A549 (cell line): ENCODE data around the gene ADGRL1. TPM values are rescaled to one million over a fixed set of nuclear protein-coding genes. Genes with fewer than 3 reads are reported as not detected.

ENCODE experiments used
- ATAC-seq, 2 experiments: fragments of 200-7000 bp in 1 of 2; fragments of >200 bp in 1 of 2; cut with Nextera tagmentation in 1 of 2; cut with Tn5 transposase in 1 of 2; 3 replicates each; pipeline versions ENCODE4 v1.8.0 to v1.9.1; 2018 to 2020; ENCODE audit warnings: mild to moderate bottlenecking in 1 of 2, moderate library complexity in 1 of 2
- CTCF ChIA-PET: fragments of 300-600 bp; sonication (Branson Sonifier 250); formaldehyde crosslinking; extraction: SDS; loops from one replicate; lab custom pipeline; 2021; ENCODE audit warnings: antibody characterized with exemption, inconsistent platforms; lab: Yijun Ruan, JAX
- POLR2A ChIA-PET: fragments of 350-600 bp; formaldehyde crosslinking; extraction: SDS; loops from one replicate; lab custom pipeline; 2021; ENCODE audit warnings: antibody characterized with exemption, inconsistent platforms; lab: Yijun Ruan, JAX
- DNase-seq, 2 experiments: peaks; one replicate each; pipeline versions ENCODE4 v3.0.0 to v3.0.0-alpha.2; 2011 to 2016; ENCODE audit warnings: low read depth in 1 of 2, low spot score in 1 of 2
- FAIRE-seq: peaks from 2 replicates; lab custom pipeline; 2011; peaks lifted over from hg19 to GRCh38; lab: Jason Lieb, UNC
- H3K27ac ChIP-seq, 2 experiments: fragments of >200 bp; sonication (Bioruptor Twin); formaldehyde crosslinking; 3 replicates each; pipeline ENCODE4 v1.5.1; 2016 to 2017
- H3K4me1 ChIP-seq: fragments of >200 bp; sonication (Bioruptor Twin); formaldehyde crosslinking; 3 replicates; pipeline ENCODE4 v1.6.1; 2016
- H3K4me2 ChIP-seq: fragments of >200 bp; sonication (Bioruptor Twin); formaldehyde crosslinking; 3 replicates; pipeline ENCODE4 v1.6.1; 2016
- H3K4me3 ChIP-seq: fragments of >200 bp; sonication (Bioruptor Twin); formaldehyde crosslinking; 3 replicates; pipeline ENCODE4 v1.5.1; 2016
- H3K9me3 ChIP-seq: fragments of >200 bp; sonication (Bioruptor Twin); formaldehyde crosslinking; 3 replicates; pipeline ENCODE4 v1.6.1; 2016
- BHLHE40 ChIP-seq: IDR thresholded peaks from 2 replicates; pipeline ENCODE4 v1.6.1; 2012; ENCODE audit warnings: low read depth, low read length, inconsistent platforms
- CBX8 ChIP-seq: fragments of 200-600 bp; sonication (generic); IDR thresholded peaks from 2 replicates; pipeline ENCODE4 v1.6.1; 2016
- CEBPB ChIP-seq, 2 experiments: fragments of >200 bp in 1 of 2; sonication (Bioruptor Twin) in 1 of 2; formaldehyde crosslinking in 1 of 2; IDR thresholded peaks; 2 replicates each; pipeline ENCODE4 v1.6.1; 2012 to 2016
- CHD2 ChIP-seq: fragments of 150-350 bp; IDR thresholded peaks from 2 replicates; pipeline ENCODE4 v1.6.1; 2014; ENCODE audit warnings: low read length; ENCODE audit not compliant: partially characterized antibody
- EHF ChIP-seq: fragments of 250-450 bp; sonication (Bioruptor Pico); IDR thresholded peaks from 2 replicates; pipeline ENCODE4 v1.5.0; 2020; ENCODE audit warnings: mild to moderate bottlenecking
- EP300 ChIP-seq, 2 experiments: fragments of >200 bp; sonication (Bioruptor Twin); formaldehyde crosslinking; IDR thresholded peaks; 2 replicates in 1 of 2; 3 replicates in 1 of 2; pipeline ENCODE4 v1.6.1; 2016 to 2017
- ESRRA ChIP-seq: fragments of 150-350 bp; IDR thresholded peaks from 2 replicates; pipeline ENCODE4 v1.6.1; 2014; ENCODE audit warnings: mild to moderate bottlenecking, low read length, borderline replicate concordance
- FOSB ChIP-seq: fragments of 250-450 bp; sonication (Bioruptor Pico); IDR thresholded peaks from 2 replicates; pipeline ENCODE4 v1.5.0; 2020; ENCODE audit warnings: mild to moderate bottlenecking, moderate library complexity
- HDAC2 ChIP-seq: fragments of 200-600 bp; sonication (generic); IDR thresholded peaks from 2 replicates; pipeline ENCODE4 v1.6.1; 2016
- HEYL ChIP-seq: fragments of 250-450 bp; sonication (Bioruptor Pico); IDR thresholded peaks from 2 replicates; pipeline ENCODE4 v1.8.0; 2021; ENCODE audit warnings: mild to moderate bottlenecking, moderate library complexity
- HOXA7 ChIP-seq: fragments of 250-450 bp; sonication (Bioruptor Pico); IDR thresholded peaks from 2 replicates; pipeline ENCODE4 v1.5.0; 2020; ENCODE audit warnings: mild to moderate bottlenecking, moderate library complexity
- HOXB13 ChIP-seq: fragments of 250-450 bp; sonication (Bioruptor Pico); IDR thresholded peaks from 2 replicates; pipeline ENCODE4 v1.5.0; 2020; ENCODE audit warnings: low read depth, mild to moderate bottlenecking, moderate library complexity
- HOXB5 ChIP-seq: fragments of 250-450 bp; sonication (Bioruptor Pico); IDR thresholded peaks from 2 replicates; pipeline ENCODE4 v1.5.0; 2020; ENCODE audit warnings: mild to moderate bottlenecking, moderate library complexity
- JUN ChIP-seq, 2 experiments: fragments of >200 bp; sonication (Bioruptor Twin); formaldehyde crosslinking; IDR thresholded peaks; 2 replicates in 1 of 2; 3 replicates in 1 of 2; pipeline ENCODE4 v1.6.1; 2016 to 2017
- KDM1A ChIP-seq: fragments of 200-600 bp; sonication (generic); IDR thresholded peaks from 2 replicates; pipeline ENCODE4 v1.6.1; 2016; ENCODE audit warnings: low read depth, mild to moderate bottlenecking
- MAFK ChIP-seq: fragments of 450-650 bp; IDR thresholded peaks from 2 replicates; pipeline ENCODE4 v1.6.1; 2014; ENCODE audit not compliant: partially characterized antibody
- MYC ChIP-seq: IDR thresholded peaks from 2 replicates; pipeline ENCODE4 v1.6.1; 2012; ENCODE audit warnings: mild to moderate bottlenecking, inconsistent platforms, low read length, improper control_type of control experiment, borderline replicate concordance
- PHF8 ChIP-seq: fragments of 200-600 bp; sonication (generic); IDR thresholded peaks from 2 replicates; pipeline ENCODE4 v1.6.1; 2016; ENCODE audit warnings: low read depth, mild to moderate bottlenecking, antibody characterized with exemption, moderate library complexity, borderline replicate concordance
- POLR2AphosphoS2 ChIP-seq: conservative IDR thresholded peaks from 2 replicates; pipeline ENCODE4 v1.6.1; 2012; ENCODE audit warnings: low read length, improper control_type of control experiment, inconsistent platforms
- RAD21 ChIP-seq, 2 experiments: fragments of >200 bp in 1 of 2; sonication (Bioruptor Twin) in 1 of 2; formaldehyde crosslinking in 1 of 2; IDR thresholded peaks in 1 of 2; conservative IDR thresholded peaks in 1 of 2; 2 replicates in 1 of 2; 3 replicates in 1 of 2; pipeline ENCODE4 v1.6.1; 2012 to 2018; ENCODE audit warnings: inconsistent platforms in 1 of 2
- RCOR1 ChIP-seq: fragments of 150-350 bp; IDR thresholded peaks from 2 replicates; pipeline ENCODE4 v1.6.1; 2014; ENCODE audit warnings: antibody characterized with exemption, low read length, low read depth
- SREBF2 ChIP-seq: fragments of 450-650 bp; IDR thresholded peaks from 2 replicates; pipeline ENCODE4 v1.6.1; 2014; ENCODE audit warnings: mild to moderate bottlenecking, moderate library complexity
- WGBS: methylation state at CpG from one replicate; pipeline ENCODE4 v1.1.6; 2017; ENCODE audit errors: missing lambda C conversion rate; 5-methylcytosine and 5-hydroxymethylcytosine counted together
- polyA plus RNA-seq, 4 experiments: library from polyadenylated mRNA; depleted of rRNA in 3 of 4; stranded (reverse); fragments of >200 nt; fragmentation: RNase III in 1 of 4; extraction: RNeasy Plus Mini Kit Qiagen cat#74134 plus additional on column Dnase treatment in 1 of 4; gene quantifications; 2 replicates in 3 of 4; 3 replicates in 1 of 4; pipeline ENCODE4 v1.2.3, GENCODE V29; 2011 to 2017
- TF ChIP-seq, protein P1 (sequence below): fragments of 250-450 bp; sonication (Bioruptor Pico); IDR thresholded peaks from 2 replicates; pipeline ENCODE4 v1.5.0; 2020; ENCODE audit warnings: low read depth, mild to moderate bottlenecking, moderate library complexity
- TF ChIP-seq, protein P2 (sequence below): fragments of >200 bp; sonication (Bioruptor Twin); formaldehyde crosslinking; IDR thresholded peaks from 2 replicates; pipeline ENCODE4 v1.6.1; 2016
- TF ChIP-seq, protein P3 (sequence below): fragments of 250-450 bp; sonication (Bioruptor Pico); IDR thresholded peaks from 2 replicates; pipeline ENCODE4 v1.5.0; 2021; ENCODE audit warnings: mild to moderate bottlenecking, moderate library complexity, borderline replicate concordance
- TF ChIP-seq, protein P4 (sequence below): fragments of 150-350 bp; IDR thresholded peaks from 2 replicates; pipeline ENCODE4 v1.6.1; 2014; ENCODE audit warnings: low read depth, mild to moderate bottlenecking, low read length

ADGRL1 gene
- polyA plus RNA-seq, 2 of the 4 experiments (the other 2 are of a cell fraction): 3.9 to 6.0 TPM

DNA sequence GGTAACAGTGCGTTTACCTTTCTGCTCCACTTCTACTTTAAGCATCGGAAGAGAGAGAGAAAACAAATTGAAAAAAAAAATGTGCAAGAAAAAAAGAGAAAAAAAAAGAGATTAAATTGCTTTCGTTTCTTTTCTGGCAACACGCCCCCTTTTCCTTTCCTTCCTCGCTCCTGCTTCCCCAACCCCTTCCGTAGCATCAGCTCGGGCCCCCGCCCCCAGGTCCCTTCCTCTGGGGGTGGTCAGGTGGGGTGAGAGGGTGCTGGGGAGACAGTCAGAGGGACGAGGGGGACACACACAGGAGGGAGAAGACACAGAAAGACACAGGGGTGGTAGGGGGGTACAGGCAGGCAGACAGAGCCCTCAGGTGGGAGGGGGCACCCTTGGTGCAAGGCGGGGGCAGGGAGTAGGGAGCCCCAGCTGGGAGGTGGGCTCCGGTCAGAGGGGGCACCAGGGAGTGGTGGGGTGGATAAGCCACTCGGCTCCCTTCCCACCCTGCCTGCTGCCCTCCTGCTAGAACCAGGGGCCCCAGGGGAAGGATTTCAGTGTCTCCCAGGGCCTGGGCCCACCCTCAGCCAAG, 38.9 kb downstream of the ADGRL1 start:
- POLR2A ChIA-PET: no interaction called here
- no peak for TF ChIP-seq EHF (CRISPR knock-in tag)
- no peak for TF ChIP-seq KDM1A
- no peak for TF ChIP-seq ESRRA
- TF ChIP-seq, protein P1, sequence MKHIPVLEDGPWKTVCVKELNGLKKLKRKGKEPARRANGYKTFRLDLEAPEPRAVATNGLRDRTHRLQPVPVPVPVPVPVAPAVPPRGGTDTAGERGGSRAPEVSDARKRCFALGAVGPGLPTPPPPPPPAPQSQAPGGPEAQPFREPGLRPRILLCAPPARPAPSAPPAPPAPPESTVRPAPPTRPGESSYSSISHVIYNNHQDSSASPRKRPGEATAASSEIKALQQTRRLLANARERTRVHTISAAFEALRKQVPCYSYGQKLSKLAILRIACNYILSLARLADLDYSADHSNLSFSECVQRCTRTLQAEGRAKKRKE (CRISPR knock-in tag): no peak
- TF ChIP-seq CEBPB (IDR thresholded peaks at IDR 0.05): no peak
- no peak for TF ChIP-seq PHF8
- TF ChIP-seq BHLHE40: no peak
- no peak for TF ChIP-seq HOXA7 (CRISPR knock-in tag)
- TF ChIP-seq FOSB (CRISPR knock-in tag): no peak
- TF ChIP-seq HOXB5 (CRISPR knock-in tag): no peak
- no peak for TF ChIP-seq RAD21 (conservative IDR thresholded peaks at IDR 0.05 in 1 of 2, IDR thresholded peaks at IDR 0.05 in 1 of 2)
- TF ChIP-seq POLR2AphosphoS2: no peak
- H3K9me3 ChIP-seq: no peaks in the 10 kb centered on the region
- H3K4me1 ChIP-seq: no peaks in the 10 kb centered on the region
- no peak overlapping the region for H3K4me2 ChIP-seq
- FAIRE-seq (no peak), ATAC-seq (no peak), DNase-seq (no peak)
- CTCF ChIA-PET: interaction anchor here (1.6 kb wide), 2 partner anchors 30 to 33 kb away, joined by 3 to 5 read pairs; partner anchors contain the start of gene ASF1B
- H3K27ac ChIP-seq: no peak overlapping the region
- no peak overlapping the region for H3K4me3 ChIP-seq
- WGBS: 83% methylated on average over 9 of the region's 12 CpGs

DNA sequence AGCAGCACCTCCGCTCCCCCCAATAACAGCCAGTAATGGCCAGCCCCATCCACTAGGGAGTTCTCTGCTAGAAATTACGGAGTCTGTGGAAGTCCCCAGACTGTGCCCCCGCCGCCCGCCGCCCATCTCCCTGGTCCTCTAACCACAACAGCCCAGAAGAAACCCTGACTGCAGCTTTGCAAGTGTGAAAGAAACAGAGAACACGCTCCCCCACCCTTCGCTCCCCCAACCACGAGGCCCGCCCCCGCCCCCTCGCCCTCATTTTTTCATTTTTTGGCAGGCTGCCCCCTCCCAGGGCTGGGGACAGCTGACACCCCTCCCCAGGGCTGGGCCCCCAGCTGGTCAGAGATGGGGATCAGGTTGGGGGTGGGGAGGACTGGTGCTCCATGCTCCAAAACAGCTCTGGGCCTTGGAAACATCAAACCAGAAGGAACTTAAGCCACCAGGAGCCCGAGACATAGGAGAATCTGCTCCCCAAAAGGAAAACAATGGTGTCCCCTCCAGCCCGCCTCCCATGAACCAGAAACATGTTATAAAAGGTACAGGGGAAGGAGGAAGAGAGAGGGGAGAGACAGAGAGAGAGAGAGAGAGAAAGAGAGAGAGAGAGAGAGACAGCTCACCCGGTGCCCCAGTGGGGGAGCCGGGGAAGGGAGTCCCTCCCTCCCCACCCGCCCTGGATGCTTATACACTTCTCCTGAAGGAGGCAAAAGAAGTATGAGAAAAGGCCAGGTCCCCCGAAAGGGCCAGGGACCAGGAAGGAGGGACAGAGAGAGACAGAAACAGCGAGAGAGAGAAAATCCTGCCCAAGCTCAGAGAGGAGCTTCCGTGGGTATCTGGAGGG, 39.8 kb downstream of the ADGRL1 start:
- Histone ChIP-seq H3K4me2 (no peak overlapping the region), H3K4me1 (no peaks in the 10 kb centered on the region), H3K27ac (no peak overlapping the region), H3K9me3 (no peaks in the 10 kb centered on the region), H3K4me3 (no peak overlapping the region)
- TF ChIP-seq, protein P2, sequence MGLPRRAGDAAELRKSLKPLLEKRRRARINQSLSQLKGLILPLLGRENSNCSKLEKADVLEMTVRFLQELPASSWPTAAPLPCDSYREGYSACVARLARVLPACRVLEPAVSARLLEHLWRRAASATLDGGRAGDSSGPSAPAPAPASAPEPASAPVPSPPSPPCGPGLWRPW: no peak
- TF ChIP-seq HDAC2: no peak
- TF ChIP-seq JUN (IDR thresholded peaks at IDR 0.05): no peak
- TF ChIP-seq, protein P3, sequence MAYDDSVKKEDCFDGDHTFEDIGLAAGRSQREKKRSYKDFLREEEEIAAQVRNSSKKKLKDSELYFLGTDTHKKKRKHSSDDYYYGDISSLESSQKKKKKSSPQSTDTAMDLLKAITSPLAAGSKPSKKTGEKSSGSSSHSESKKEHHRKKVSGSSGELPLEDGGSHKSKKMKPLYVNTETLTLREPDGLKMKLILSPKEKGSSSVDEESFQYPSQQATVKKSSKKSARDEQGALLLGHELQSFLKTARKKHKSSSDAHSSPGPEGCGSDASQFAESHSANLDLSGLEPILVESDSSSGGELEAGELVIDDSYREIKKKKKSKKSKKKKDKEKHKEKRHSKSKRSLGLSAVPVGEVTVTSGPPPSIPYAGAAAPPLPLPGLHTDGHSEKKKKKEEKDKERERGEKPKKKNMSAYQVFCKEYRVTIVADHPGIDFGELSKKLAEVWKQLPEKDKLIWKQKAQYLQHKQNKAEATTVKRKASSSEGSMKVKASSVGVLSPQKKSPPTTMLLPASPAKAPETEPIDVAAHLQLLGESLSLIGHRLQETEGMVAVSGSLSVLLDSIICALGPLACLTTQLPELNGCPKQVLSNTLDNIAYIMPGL (CRISPR knock-in tag): no peak
- no peak for TF ChIP-seq SREBF2
- TF ChIP-seq HOXB13: no peak
- TF ChIP-seq CHD2: no peak
- no peak for TF ChIP-seq EP300 (IDR thresholded peaks at IDR 0.05)
- TF ChIP-seq POLR2AphosphoS2: no peak
- no peak for TF ChIP-seq HEYL (CRISPR knock-in tag)
- TF ChIP-seq RCOR1: no peak
- TF ChIP-seq MYC: no peak
- no peak for TF ChIP-seq MAFK
- TF ChIP-seq, protein P4, sequence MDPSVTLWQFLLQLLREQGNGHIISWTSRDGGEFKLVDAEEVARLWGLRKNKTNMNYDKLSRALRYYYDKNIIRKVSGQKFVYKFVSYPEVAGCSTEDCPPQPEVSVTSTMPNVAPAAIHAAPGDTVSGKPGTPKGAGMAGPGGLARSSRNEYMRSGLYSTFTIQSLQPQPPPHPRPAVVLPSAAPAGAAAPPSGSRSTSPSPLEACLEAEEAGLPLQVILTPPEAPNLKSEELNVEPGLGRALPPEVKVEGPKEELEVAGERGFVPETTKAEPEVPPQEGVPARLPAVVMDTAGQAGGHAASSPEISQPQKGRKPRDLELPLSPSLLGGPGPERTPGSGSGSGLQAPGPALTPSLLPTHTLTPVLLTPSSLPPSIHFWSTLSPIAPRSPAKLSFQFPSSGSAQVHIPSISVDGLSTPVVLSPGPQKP: no peak
- no peak for TF ChIP-seq CBX8
- TF ChIP-seq CEBPB (IDR thresholded peaks at IDR 0.05): no peak
- ChIA-PET CTCF (interaction anchor here (1.6 kb wide), 3 partner anchors 15 to 34 kb away, joined by 3 to 5 read pairs (median 3); partner anchors contain the start of gene ASF1B), POLR2A (no interaction called here)
- WGBS: 83% methylated on average over 14 of the region's 20 CpGs
- ATAC-seq: no peak
- no peak for FAIRE-seq
- no peak for DNase-seq
